K562 (cell line): Measurements from ENCODE around the gene SLC12A6. TPM values are rescaled to one million over a fixed set of nuclear protein-coding genes. Genes with fewer than 3 reads are reported as not detected.
A peak's percentile ranks its signal among the peaks of the same experiment; 100 is the strongest.

Experiments used
- AFF1 ChIP-seq, 2 experiments: fragments of 450-650 bp; IDR thresholded peaks; 2 replicates each; pipeline ENCODE4 v1.6.1; 2018; ENCODE audit warnings: mild to moderate bottlenecking in 2 of 2, low read depth in 1 of 2; ENCODE audit not compliant: partially characterized antibody in 2 of 2
- COPS2 ChIP-seq: fragments of 450-650 bp; conservative IDR thresholded peaks from 2 replicates; pipeline ENCODE4 v1.6.1; 2016; ENCODE audit warnings: mild to moderate bottlenecking, moderate library complexity
- HBP1 ChIP-seq: fragments of 450-650 bp; formaldehyde crosslinking; IDR thresholded peaks from 2 replicates; pipeline ENCODE4 v1.4.0; 2022; ENCODE audit warnings: missing genetic modification characterization
- LCOR ChIP-seq: sonication (generic); formaldehyde crosslinking; IDR thresholded peaks from 2 replicates; pipeline ENCODE4 v1.8.0; 2022; ENCODE audit warnings: mild to moderate bottlenecking, missing genetic modification reagents
- NCOA4 ChIP-seq: fragments of 450-650 bp; IDR thresholded peaks from 2 replicates; pipeline ENCODE4 v1.6.1; 2018; ENCODE audit warnings: mild to moderate bottlenecking; ENCODE audit not compliant: partially characterized antibody
- NCOR1 ChIP-seq: fragments of 450-650 bp; IDR thresholded peaks from 2 replicates; pipeline ENCODE4 v1.6.1; 2016; ENCODE audit warnings: mild to moderate bottlenecking, moderate library complexity
- PHF20 ChIP-seq: fragments of 450-650 bp; IDR thresholded peaks from 2 replicates; pipeline ENCODE4 v1.6.1; 2018; ENCODE audit not compliant: partially characterized antibody
- PRPF4 ChIP-seq: fragments of 200-400 bp; formaldehyde crosslinking; IDR thresholded peaks from one replicate; pipeline ENCODE4 v1.6.1; 2017; ENCODE audit warnings: low read length, low read depth, mild to moderate bottlenecking; ENCODE audit not compliant: insufficient read depth, poor library complexity, severe bottlenecking
- RAD21 ChIP-seq, 2 experiments: fragments of 250-450 bp in 1 of 2; fragments of 450-650 bp in 1 of 2; sonication (Bioruptor Pico) in 1 of 2; formaldehyde crosslinking in 1 of 2; IDR thresholded peaks in 1 of 2; conservative IDR thresholded peaks in 1 of 2; 2 replicates each; pipeline versions ENCODE4 v1.4.0 to v1.8.0; 2020 to 2022; ENCODE audit warnings: mild to moderate bottlenecking in 2 of 2, moderate library complexity in 1 of 2
- RBFOX2 ChIP-seq: fragments of 200-400 bp; formaldehyde crosslinking; IDR thresholded peaks from 2 replicates; pipeline ENCODE4 v1.6.1; 2017; ENCODE audit warnings: low read depth, mild to moderate bottlenecking, low read length, moderate library complexity
- SIN3A ChIP-seq, 2 experiments: fragments of 150-350 bp in 1 of 2; IDR thresholded peaks; 2 replicates each; pipeline ENCODE4 v1.6.1; 2011 to 2016; ENCODE audit warnings: borderline replicate concordance in 2 of 2, low read depth in 2 of 2, low read length in 2 of 2, mild to moderate bottlenecking in 2 of 2, moderate library complexity in 2 of 2; ENCODE audit not compliant: control insufficient read depth in 1 of 2
- SLC30A9 ChIP-seq: fragments of 250-450 bp; sonication (Bioruptor Pico); IDR thresholded peaks from 2 replicates; pipeline ENCODE4 v1.8.0; 2022; ENCODE audit warnings: mild to moderate bottlenecking, moderate library complexity
- SMAD1 ChIP-seq: fragments of 150-350 bp; IDR thresholded peaks from 2 replicates; pipeline ENCODE4 v1.6.1; 2014; ENCODE audit warnings: low read length, low read depth; ENCODE audit not compliant: partially characterized antibody
- TAF9B ChIP-seq: fragments of 450-650 bp; IDR thresholded peaks from 2 replicates; pipeline ENCODE4 v1.6.1; 2018; ENCODE audit warnings: mild to moderate bottlenecking; ENCODE audit not compliant: partially characterized antibody
- ZFPM2 ChIP-seq: fragments of 250-450 bp; sonication (Bioruptor Pico); IDR thresholded peaks from 2 replicates; pipeline ENCODE4 v1.5.1; 2022; ENCODE audit warnings: mild to moderate bottlenecking
- ZKSCAN1 ChIP-seq: fragments of 150-350 bp; IDR thresholded peaks from 2 replicates; pipeline ENCODE4 v1.6.1; 2016; ENCODE audit warnings: low read depth, low read length
- ZNF609 ChIP-seq: sonication (generic); formaldehyde crosslinking; IDR thresholded peaks from 2 replicates; pipeline ENCODE4 v1.8.1; 2023; ENCODE audit warnings: missing genetic modification reagents, mild to moderate bottlenecking, borderline replicate concordance
- polyA plus RNA-seq, 8 experiments: library from polyadenylated mRNA; depleted of rRNA in 4 of 8; stranded (reverse) in 5 of 8; unstranded in 3 of 8; fragments of >200 nt; fragmentation: Nextera tagmentation in 2 of 8; fragmentation: Illumina TruSeq in 1 of 8; extraction: Ambion mirVana in 2 of 8; extraction: Trizol in 1 of 8; gene quantifications; 2 replicates each; pipeline versions ENCODE4 v1.2.1 to v1.2.3, GENCODE V29; 2011 to 2014; ENCODE audit warnings: inconsistent platforms in 1 of 8, missing spikeins in 1 of 8
- total RNA-seq, 7 experiments: library from RNA; depleted of rRNA in 6 of 7; stranded (reverse); fragments of >200 nt in 6 of 7; fragmentation: Illumina TruSeq in 2 of 7; extraction: Trizol in 2 of 7; gene quantifications; 2 replicates each; pipeline versions ENCODE4 v1.2.1 to v1.2.3, GENCODE V29; 2011 to 2021; ENCODE audit warnings: low replicate concordance in 1 of 7

The SLC12A6 gene
- total and polyA plus RNA-seq, 9 of the 15 experiments (the other 6 are each of a cell fraction or from before 2014, with no cell fraction given): 1.4 to 16.4 (median 6.7) TPM

DNA sequence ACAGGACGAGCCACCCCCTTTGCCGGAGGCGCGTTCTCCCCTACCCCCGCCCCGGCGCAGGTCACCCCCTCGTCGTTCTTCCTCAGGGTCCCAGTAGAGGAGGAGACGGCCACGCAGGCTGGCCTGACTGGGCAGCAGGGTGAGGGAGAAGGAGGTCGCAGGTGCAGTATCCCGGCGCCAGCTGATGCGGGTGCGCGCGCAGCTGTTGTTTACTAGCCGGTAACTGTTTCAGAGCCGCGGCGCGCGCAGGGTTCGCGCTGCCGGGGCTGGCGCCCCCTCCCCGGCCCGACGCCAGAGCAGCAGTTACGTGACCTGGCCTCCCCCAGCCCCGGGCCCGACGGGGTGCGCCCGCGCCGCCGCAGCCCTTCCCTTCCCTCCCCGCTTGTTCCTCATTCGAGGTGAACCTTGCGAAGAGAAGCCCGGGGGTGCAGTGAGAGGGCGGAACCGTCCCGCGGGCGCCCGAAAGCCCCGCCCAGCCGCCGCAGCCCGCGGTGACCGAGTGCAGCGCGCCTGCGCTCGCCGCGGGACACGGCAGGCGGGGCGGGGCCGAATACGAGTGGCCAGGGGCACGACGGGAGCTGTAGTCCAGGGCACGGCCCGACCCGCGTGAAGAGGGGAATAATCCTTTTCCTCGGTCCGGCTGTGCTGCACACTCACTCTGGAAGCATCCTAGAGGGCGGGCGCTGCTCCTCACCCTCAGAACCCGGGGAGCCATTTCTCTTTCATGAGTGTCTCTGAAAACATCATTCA lies at the start of gene SLC12A6 (continued):
- TF ChIP-seq ZNF609 (CRISPR knock-in tag): no peak
- TF ChIP-seq SLC30A9: no peak
- peak; percentile 90 for TF ChIP-seq RBFOX2
- no peak for TF ChIP-seq PHF20
- no peak for TF ChIP-seq ZFPM2
- no peak for TF ChIP-seq RAD21 (CRISPR knock-in tag; conservative IDR thresholded peaks at IDR 0.05 in 1 of 2, IDR thresholded peaks at IDR 0.05 in 1 of 2)
- TF ChIP-seq SMAD1: no peak
- no peak for TF ChIP-seq ZKSCAN1
- TF ChIP-seq NCOA4: no peak
- TF ChIP-seq COPS2: no peak
- TF ChIP-seq HBP1: no peak
- TF ChIP-seq SIN3A (IDR thresholded peaks at IDR 0.05; ENCODE audit: borderline replicate concordance in 2 of 2, control insufficient read depth in 1 of 2, low read depth in 2 of 2, low read length in 2 of 2): peak in 1 of 2 experiments; percentile 72; a peak in 1 of 4 replicates
- no peak for TF ChIP-seq LCOR (CRISPR knock-in tag)
- TF ChIP-seq AFF1 (IDR thresholded peaks at IDR 0.05; ENCODE audit: low read depth in 1 of 2, partially characterized antibody in 2 of 2): no peak
- TF ChIP-seq PRPF4: no peak
- TF ChIP-seq NCOR1: no peak
- no peak for TF ChIP-seq TAF9B
